ENCODE data around the gene LMO3. TPM values are rescaled to one million over a fixed set of nuclear protein-coding genes. Genes with fewer than 3 reads are reported as not detected.

LMO3 gene
- total and polyA plus RNA-seq, 2 experiments from 2014 or later, result 7.9 to 15.1 TPM

GRCh38 chr12:16515666-16516065 lies 90.3 kb downstream of the LMO3 start:
- H3F3A ChIP-seq (replicated peaks; ENCODE audit: low read depth), result no peaks in the 10 kb centered on the region
- Mint-ChIP-seq H3K27me3 (ENCODE audit: insufficient read depth, low read depth, poor library complexity) (peaks cover 2% of the 10 kb centered on the region), H3K4me3 (no peak overlapping the region), H3K36me3 (ENCODE audit: low read depth) (no peaks in the 10 kb centered on the region), H3K9me3 (no peaks in the 10 kb centered on the region), H3K27ac (no peak overlapping the region), H3K4me1 (peaks cover 7% of the 10 kb centered on the region)
- ATAC-seq (no peak), DNase-seq (ENCODE audit: low spot score) (no peak)
- H3K79me2 ChIP-seq (replicated peaks; ENCODE audit: insufficient read depth), result no peaks in the 10 kb centered on the region
- TF ChIP-seq EZH2 (IDR thresholded peaks at IDR 0.05; ENCODE audit: low read depth, unreplicated experiment), result no peak
- TF ChIP-seq ZNF462 (CRISPR knock-in tag; IDR thresholded peaks at IDR 0.05), result no peak
- TF ChIP-seq ZNF114 (CRISPR knock-in tag; IDR thresholded peaks at IDR 0.05), result no peak
- TF ChIP-seq STAT1 (IDR thresholded peaks at IDR 0.05; ENCODE audit: unreplicated experiment), result no peak
- TF ChIP-seq POLR2AphosphoS5 (IDR thresholded peaks at IDR 0.05; ENCODE audit: low read depth), result no peak
- no peak for TF ChIP-seq NANOG (IDR thresholded peaks at IDR 0.05; ENCODE audit: borderline replicate concordance)
- no peak for TF ChIP-seq CTCF (conservative IDR thresholded peaks at IDR 0.05; ENCODE audit: low read depth in 2 of 2)
- no peak for TF ChIP-seq CREB1 (CRISPR knock-in tag; IDR thresholded peaks at IDR 0.05; ENCODE audit: low read depth)
- TF ChIP-seq ETS1 (IDR thresholded peaks at IDR 0.05), result no peak
- TF ChIP-seq JUNB (IDR thresholded peaks at IDR 0.05; ENCODE audit: unreplicated experiment), result no peak
- TF ChIP-seq REST (IDR thresholded peaks at IDR 0.05; ENCODE audit: unreplicated experiment), result no peak
- no peak for TF ChIP-seq EZH2phosphoT487 (IDR thresholded peaks at IDR 0.05; ENCODE audit: unreplicated experiment)
- no peak for TF ChIP-seq ZNF331 (CRISPR knock-in tag; IDR thresholded peaks at IDR 0.05; ENCODE audit: low read depth)
- H3K27me3 ChIP-seq (ENCODE audit: insufficient read depth), result no peaks in the 10 kb centered on the region
- H4K20me1 ChIP-seq (replicated peaks; ENCODE audit: insufficient read depth), result no peaks in the 10 kb centered on the region; the same call in 1 of the 2 replicates
- no peak overlapping the region for H2AFZ ChIP-seq
- peaks cover 7% of the 10 kb centered on the region; the same call in 1 of the 2 replicates for H3K4me1 ChIP-seq (ENCODE audit: insufficient read depth)
- peaks cover 9% of the 10 kb centered on the region; the same call in 1 of the 2 replicates for H3K9me2 ChIP-seq (ENCODE audit: insufficient read depth)
- H3K36me3 ChIP-seq (ENCODE audit: insufficient read depth), result no peaks in the 10 kb centered on the region
- H3K4me2 ChIP-seq, result no peak overlapping the region
- H3K4me3 ChIP-seq, result no peak overlapping the region
- no peak overlapping the region for H3K27ac ChIP-seq (ENCODE audit: low read depth)
